ENCODE results near the gene C7orf57.

DNA sequence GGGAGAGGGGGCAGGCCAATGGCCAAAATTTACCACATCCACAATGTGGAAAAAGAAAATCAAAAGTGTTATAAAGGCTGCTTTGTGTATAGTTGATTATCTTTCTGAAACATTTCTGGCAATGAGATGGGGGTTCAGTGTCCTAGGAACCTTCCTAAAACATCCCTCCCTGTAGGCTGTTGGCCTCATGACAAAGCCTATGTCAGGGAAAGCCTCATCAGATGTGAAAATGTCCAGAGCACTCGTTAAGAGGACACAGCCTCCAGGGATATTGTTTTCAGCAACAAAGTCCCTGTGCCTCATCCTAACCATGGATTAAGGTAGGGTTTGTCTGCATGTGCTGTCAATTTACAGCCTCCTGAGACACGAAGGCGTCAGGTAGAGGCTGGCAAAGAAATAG lies 23.4 kb upstream of the C7orf57 start:
- TF ChIP-seq POLR2A (IDR thresholded peaks at IDR 0.05; ENCODE audit: low read depth, low read length) = no peak
- no peak for TF ChIP-seq POLR2AphosphoS5 (IDR thresholded peaks at IDR 0.05; ENCODE audit: low read depth, low read length)
- no peak for TF ChIP-seq SPI1 (IDR thresholded peaks at IDR 0.05; ENCODE audit: low read depth, low read length)

Measured in GM12891 (cell line).